Stimulated activated CD4-positive, alpha-beta T cell treated with anti-CD3 and anti-CD28 coated beads, Interleukin-2, amount 100 ng/mL, for 48 hours (primary cell): Measurements from ENCODE around the gene SPEM3.

Experiments
- DNase-seq, 2 donors: peaks; one replicate each; pipeline ENCODE4 v3.0.0-alpha.2; 2020

The SPEM3 gene

GRCh38 chr17:7403977-7404736 is 24.5 kb upstream of the SPEM3 start, which contains the start of gene TMEM256:
TMEM256 (minus strand) TSS chr17:7404097; CDS start chr17:7404084, 13 bp downstream.
- DNase-seq = peak; percentile 89 to 90

- DNase-seq = no peak
These were observed 23.8 kb upstream of the SPEM3 start for GRCh38 chr17:7404737-7405349.

GRCh38 chr17:7405350-7406234 is 23.1 kb upstream of the SPEM3 start:
- DNase-seq = no peak

GRCh38 chr17:7406235-7406825 is 22.3 kb upstream of the SPEM3 start:
- no peak for DNase-seq

GRCh38 chr17:7407082-7407481 is 21.6 kb upstream of the SPEM3 start:
- no peak for DNase-seq

GRCh38 chr17:7407485-7408251 is 21.0 kb upstream of the SPEM3 start, which contains the start of gene NLGN2:
NLGN2 (plus strand) TSS chr17:7407845; CDS start chr17:7408256, 411 bp downstream.
- DNase-seq = no peak

- no peak for DNase-seq
These were observed 20.4 kb upstream of the SPEM3 start for GRCh38 chr17:7408252-7408727.

- DNase-seq = no peak
These were observed 19.8 kb upstream of the SPEM3 start for GRCh38 chr17:7408863-7409262.

GRCh38 chr17:7409716-7410115 is 18.9 kb upstream of the SPEM3 start:
- no peak for DNase-seq

GRCh38 chr17:7410634-7411426 is 17.8 kb upstream of the SPEM3 start:
- no peak for DNase-seq

- DNase-seq = no peak
These were observed 17.3 kb upstream of the SPEM3 start for GRCh38 chr17:7411427-7411750.

- no peak for DNase-seq
These were observed 15.2 kb upstream of the SPEM3 start for GRCh38 chr17:7413346-7413985.

- no peak for DNase-seq
These were observed 13.8 kb upstream of the SPEM3 start for GRCh38 chr17:7414837-7415236.

GRCh38 chr17:7415784-7416183 is 12.9 kb upstream of the SPEM3 start:
- no peak for DNase-seq

GRCh38 chr17:7416323-7416722 is 12.3 kb upstream of the SPEM3 start:
- no peak for DNase-seq

GRCh38 chr17:7417056-7417655 is 11.5 kb upstream of the SPEM3 start:
- DNase-seq = no peak

- DNase-seq = no peak
These were observed 10.0 kb upstream of the SPEM3 start for GRCh38 chr17:7418472-7419152.

GRCh38 chr17:7419819-7420610 is 8.6 kb upstream of the SPEM3 start, which contains the start of gene SPEM1:
SPEM1 (plus strand) TSS chr17:7420324; CDS start chr17:7420385, 61 bp downstream.
- no peak for DNase-seq

GRCh38 chr17:7421186-7421585 is 7.5 kb upstream of the SPEM3 start:
- no peak for DNase-seq
